ENCODE results near the gene ACR. TPM values are rescaled to one million over a fixed set of nuclear protein-coding genes. Genes with fewer than 3 reads are reported as not detected.

ACR gene
- total and polyA plus RNA-seq, 2 of the 13 experiments (the other 11 are each of a cell fraction or from before 2014, with no cell fraction given): 0.15 TPM; not detected in 1

DNA sequence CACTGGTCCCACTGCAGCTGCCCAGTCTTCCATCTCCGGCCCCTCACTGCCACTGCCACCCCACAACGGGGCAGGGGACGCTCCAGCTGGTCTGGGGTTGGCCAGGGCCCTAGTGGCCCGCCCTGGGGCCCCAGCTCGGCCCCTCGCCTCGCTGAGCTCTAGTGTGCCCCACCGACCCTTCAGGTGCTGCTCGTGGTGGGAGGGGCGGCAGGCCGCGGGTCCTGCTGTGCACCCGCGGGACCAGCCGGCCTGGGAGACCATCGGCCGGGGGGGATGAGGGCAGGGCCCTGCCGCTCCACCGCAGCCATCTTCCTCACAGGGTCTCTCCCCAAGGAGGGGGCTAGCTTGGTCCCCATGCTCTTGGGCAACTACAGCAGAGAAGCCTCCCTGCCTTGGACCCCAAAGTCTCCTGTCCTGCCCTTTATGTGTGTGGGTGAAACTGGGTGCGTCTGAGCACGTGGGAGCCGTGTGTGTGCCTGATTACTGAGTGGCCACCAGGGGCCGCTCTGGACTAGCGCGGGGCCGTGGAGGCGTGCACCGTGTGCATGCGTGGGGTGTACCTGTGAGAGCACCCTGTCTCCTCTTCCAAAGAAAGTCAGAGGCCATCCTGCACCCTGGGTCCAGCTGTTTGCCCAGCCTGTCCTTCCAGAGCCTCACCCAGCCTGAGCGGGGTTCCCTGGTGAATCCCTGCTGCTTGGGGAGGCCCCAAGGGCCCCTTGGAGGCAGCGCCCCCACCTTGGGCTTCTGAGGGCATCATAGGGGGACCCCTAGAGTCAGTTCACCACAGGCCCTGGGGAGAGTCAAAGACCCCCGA is 6.0 kb upstream of the ACR start:
- intact Hi-C loops (cut with micrococcal nuclease; ENCODE audit: unreplicated experiment): no loop called here
- peak; percentile 76 for ATAC-seq
- no peaks in the 10 kb centered on the region for H4K20me1 ChIP-seq (ENCODE audit: insufficient read depth, low read length)
- BruUV-seq (replicated peaks): no TSS peak
- FAIRE-seq: no peak
- H3K79me2 ChIP-seq (ENCODE audit: insufficient read depth, low read length): no peaks in the 10 kb centered on the region
- H2AFZ ChIP-seq (ENCODE audit: low read length): no peak overlapping the region
- peaks cover 2 to 3% of the 10 kb centered on the region in 2 experiments; a peak in 2 of 5 replicates for H3K36me3 ChIP-seq (replicated peaks in 1 of 2; ENCODE audit: control insufficient read depth in 1 of 2, insufficient read depth in 2 of 2, low read length in 2 of 2)
- ChIA-PET POLR2A (no interaction called here), CTCF (ENCODE audit: low intra/inter-chr PET ratio, low total read pairs) (interaction anchor here (1.4 kb wide), 1 partner anchor 43 kb away, joined by 5 read pairs; no protein-coding TSS in a partner anchor)
- no peaks in the 10 kb centered on the region for H3K9me3 ChIP-seq (ENCODE audit: low read length)
- H3K4me3 ChIP-seq (replicated peaks in 1 of 3; ENCODE audit: insufficient read depth in 1 of 3, low read depth in 2 of 3, low read length in 3 of 3): no peak overlapping the region
- DNase-seq (ENCODE audit: low spot score): peak; percentile 28
- no peak overlapping the region for H3K9ac ChIP-seq (ENCODE audit: insufficient read depth, low read depth, low read length)
- H3K4me2 ChIP-seq (ENCODE audit: low read depth, low read length): no peak overlapping the region
- no peaks in the 10 kb centered on the region for H3K4me1 ChIP-seq (ENCODE audit: insufficient read depth, low read length)
- in situ Hi-C loops (cut with HindIII; ENCODE audit: extremely low pct_ligation_motif_present, low pct_unique_long_range_greater_than_20kb): no loop called here
- H3K27ac ChIP-seq (ENCODE audit: extremely low read length, insufficient read depth, low read length): no peak overlapping the region
- 88% methylated on average over 12 of the region's 32 CpGs for WGBS (ENCODE audit: low lambda C conversion rate)
- H3K27me3 ChIP-seq (ENCODE audit: control insufficient read depth in 1 of 2, insufficient read depth in 2 of 2, low read length in 2 of 2): no peaks in the 10 kb centered on the region; a peak in 1 of 5 replicates
- TF ChIP-seq ZSCAN22 (CRISPR knock-in tag; IDR thresholded peaks at IDR 0.05): no peak
- no peak for TF ChIP-seq RFXANK (CRISPR knock-in tag; IDR thresholded peaks at IDR 0.05)
- no peak for TF ChIP-seq MTF2 (CRISPR knock-in tag; IDR thresholded peaks at IDR 0.05; ENCODE audit: borderline replicate concordance)
- TF ChIP-seq MTA3 (CRISPR knock-in tag; IDR thresholded peaks at IDR 0.05): no peak
- TF ChIP-seq, protein P1, sequence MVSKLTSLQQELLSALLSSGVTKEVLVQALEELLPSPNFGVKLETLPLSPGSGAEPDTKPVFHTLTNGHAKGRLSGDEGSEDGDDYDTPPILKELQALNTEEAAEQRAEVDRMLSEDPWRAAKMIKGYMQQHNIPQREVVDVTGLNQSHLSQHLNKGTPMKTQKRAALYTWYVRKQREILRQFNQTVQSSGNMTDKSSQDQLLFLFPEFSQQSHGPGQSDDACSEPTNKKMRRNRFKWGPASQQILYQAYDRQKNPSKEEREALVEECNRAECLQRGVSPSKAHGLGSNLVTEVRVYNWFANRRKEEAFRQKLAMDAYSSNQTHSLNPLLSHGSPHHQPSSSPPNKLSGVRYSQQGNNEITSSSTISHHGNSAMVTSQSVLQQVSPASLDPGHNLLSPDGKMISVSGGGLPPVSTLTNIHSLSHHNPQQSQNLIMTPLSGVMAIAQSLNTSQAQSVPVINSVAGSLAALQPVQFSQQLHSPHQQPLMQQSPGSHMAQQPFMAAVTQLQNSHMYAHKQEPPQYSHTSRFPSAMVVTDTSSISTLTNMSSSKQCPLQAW (CRISPR knock-in tag; IDR thresholded peaks at IDR 0.05): 0 out of 2 replicates have a peak, but pooled peaks have one; percentile 30
- no peak for TF ChIP-seq ZNF772 (CRISPR knock-in tag; IDR thresholded peaks at IDR 0.05)
- TF ChIP-seq, protein P2, sequence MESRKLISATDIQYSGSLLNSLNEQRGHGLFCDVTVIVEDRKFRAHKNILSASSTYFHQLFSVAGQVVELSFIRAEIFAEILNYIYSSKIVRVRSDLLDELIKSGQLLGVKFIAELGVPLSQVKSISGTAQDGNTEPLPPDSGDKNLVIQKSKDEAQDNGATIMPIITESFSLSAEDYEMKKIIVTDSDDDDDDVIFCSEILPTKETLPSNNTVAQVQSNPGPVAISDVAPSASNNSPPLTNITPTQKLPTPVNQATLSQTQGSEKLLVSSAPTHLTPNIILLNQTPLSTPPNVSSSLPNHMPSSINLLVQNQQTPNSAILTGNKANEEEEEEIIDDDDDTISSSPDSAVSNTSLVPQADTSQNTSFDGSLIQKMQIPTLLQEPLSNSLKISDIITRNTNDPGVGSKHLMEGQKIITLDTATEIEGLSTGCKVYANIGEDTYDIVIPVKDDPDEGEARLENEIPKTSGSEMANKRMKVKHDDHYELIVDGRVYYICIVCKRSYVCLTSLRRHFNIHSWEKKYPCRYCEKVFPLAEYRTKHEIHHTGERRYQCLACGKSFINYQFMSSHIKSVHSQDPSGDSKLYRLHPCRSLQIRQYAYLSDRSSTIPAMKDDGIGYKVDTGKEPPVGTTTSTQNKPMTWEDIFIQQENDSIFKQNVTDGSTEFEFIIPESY (CRISPR knock-in tag; IDR thresholded peaks at IDR 0.05): peak; percentile 88
- no peak for TF ChIP-seq CBX2 (IDR thresholded peaks at IDR 0.05; ENCODE audit: low read depth, low read length)
- no peak for TF ChIP-seq CBX2 (CRISPR knock-in tag; IDR thresholded peaks at IDR 0.05; ENCODE audit: low read depth)
- TF ChIP-seq MYC (CRISPR knock-in tag; IDR thresholded peaks at IDR 0.05; ENCODE audit: borderline replicate concordance): peak; percentile 93
- no peak for TF ChIP-seq FOSL1 (CRISPR knock-in tag; IDR thresholded peaks at IDR 0.05; ENCODE audit: borderline replicate concordance)
- TF ChIP-seq TSC22D2 (CRISPR knock-in tag; IDR thresholded peaks at IDR 0.05; ENCODE audit: borderline replicate concordance): no peak
- no peak for TF ChIP-seq ZNF589 (CRISPR knock-in tag; conservative IDR thresholded peaks at IDR 0.05)
- TF ChIP-seq TAF15 (IDR thresholded peaks at IDR 0.05; ENCODE audit: low read depth, low read length, poor library complexity, severe bottlenecking): no peak
- TF ChIP-seq, protein P3, sequence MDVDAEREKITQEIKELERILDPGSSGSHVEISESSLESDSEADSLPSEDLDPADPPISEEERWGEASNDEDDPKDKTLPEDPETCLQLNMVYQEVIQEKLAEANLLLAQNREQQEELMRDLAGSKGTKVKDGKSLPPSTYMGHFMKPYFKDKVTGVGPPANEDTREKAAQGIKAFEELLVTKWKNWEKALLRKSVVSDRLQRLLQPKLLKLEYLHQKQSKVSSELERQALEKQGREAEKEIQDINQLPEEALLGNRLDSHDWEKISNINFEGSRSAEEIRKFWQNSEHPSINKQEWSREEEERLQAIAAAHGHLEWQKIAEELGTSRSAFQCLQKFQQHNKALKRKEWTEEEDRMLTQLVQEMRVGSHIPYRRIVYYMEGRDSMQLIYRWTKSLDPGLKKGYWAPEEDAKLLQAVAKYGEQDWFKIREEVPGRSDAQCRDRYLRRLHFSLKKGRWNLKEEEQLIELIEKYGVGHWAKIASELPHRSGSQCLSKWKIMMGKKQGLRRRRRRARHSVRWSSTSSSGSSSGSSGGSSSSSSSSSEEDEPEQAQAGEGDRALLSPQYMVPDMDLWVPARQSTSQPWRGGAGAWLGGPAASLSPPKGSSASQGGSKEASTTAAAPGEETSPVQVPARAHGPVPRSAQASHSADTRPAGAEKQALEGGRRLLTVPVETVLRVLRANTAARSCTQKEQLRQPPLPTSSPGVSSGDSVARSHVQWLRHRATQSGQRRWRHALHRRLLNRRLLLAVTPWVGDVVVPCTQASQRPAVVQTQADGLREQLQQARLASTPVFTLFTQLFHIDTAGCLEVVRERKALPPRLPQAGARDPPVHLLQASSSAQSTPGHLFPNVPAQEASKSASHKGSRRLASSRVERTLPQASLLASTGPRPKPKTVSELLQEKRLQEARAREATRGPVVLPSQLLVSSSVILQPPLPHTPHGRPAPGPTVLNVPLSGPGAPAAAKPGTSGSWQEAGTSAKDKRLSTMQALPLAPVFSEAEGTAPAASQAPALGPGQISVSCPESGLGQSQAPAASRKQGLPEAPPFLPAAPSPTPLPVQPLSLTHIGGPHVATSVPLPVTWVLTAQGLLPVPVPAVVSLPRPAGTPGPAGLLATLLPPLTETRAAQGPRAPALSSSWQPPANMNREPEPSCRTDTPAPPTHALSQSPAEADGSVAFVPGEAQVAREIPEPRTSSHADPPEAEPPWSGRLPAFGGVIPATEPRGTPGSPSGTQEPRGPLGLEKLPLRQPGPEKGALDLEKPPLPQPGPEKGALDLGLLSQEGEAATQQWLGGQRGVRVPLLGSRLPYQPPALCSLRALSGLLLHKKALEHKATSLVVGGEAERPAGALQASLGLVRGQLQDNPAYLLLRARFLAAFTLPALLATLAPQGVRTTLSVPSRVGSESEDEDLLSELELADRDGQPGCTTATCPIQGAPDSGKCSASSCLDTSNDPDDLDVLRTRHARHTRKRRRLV (CRISPR knock-in tag; IDR thresholded peaks at IDR 0.05): no peak
- peak; percentile 24 for TF ChIP-seq CBX1 (IDR thresholded peaks at IDR 0.05; ENCODE audit: low read depth)

Data from HepG2 (cell line).